Globus pallidus (tissue), 1 donor: Measurements from ENCODE around the gene PARD3B.

Experiments
- DNase-seq: peaks from one replicate; pipeline ENCODE4 v3.0.0-alpha.2; 2015; ENCODE audit warnings: low spot score

Gene PARD3B

DNA sequence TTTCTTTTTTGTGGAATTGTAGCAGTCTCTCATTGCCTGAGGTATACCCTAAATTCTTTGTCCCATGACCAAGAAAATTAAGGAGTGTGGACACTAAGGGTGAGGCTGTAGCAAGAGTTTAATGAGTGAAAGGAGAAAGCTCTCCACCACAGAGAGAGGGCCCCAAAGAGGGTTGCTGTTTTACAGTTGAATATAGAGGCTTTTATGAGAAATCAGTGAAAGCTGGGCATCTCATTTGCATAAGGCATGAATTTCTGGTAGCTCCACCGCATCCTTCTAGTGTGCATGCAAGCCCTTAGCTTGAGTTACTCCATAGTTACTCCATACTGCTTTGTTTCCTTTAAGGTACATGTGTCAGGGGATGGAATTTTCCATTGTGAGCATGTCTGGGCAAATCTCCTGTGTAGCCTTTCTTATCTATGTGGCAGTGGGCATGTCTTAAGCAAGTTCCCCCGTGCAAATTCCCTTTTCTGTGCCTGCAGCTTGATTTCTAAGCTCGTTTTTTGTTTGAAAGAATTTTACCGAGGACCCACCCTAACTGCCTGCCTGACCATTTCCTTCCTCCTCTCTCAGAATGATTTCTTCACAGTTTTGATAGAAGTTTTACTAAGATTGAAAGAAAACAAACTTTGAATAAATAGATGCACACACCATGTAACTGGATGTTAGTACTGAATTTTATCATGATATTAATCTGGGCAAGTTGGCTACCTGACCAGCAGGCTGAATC lies 218.9 kb downstream of the PARD3B start:
- DNase-seq = no peak

DNA sequence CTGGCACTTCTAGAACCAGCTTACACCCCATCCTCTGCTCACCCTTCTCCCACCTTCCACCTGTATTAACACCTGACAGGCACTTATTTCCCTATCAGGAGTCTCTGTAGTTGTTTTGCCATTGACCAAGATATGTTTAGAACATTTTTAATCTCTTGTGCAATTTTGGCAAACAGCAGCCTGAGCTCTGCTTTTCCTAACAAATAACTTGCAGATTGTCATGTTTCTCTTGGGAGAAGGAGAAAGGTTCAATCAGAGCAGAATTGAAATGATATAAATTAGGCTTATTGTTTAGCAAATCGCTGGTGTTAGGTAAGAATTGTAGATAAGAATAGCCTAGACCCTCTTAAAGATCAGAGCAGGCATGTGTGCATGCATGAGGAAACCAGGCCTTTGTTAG lies 225.5 kb downstream of the PARD3B start:
- no peak for DNase-seq

DNA sequence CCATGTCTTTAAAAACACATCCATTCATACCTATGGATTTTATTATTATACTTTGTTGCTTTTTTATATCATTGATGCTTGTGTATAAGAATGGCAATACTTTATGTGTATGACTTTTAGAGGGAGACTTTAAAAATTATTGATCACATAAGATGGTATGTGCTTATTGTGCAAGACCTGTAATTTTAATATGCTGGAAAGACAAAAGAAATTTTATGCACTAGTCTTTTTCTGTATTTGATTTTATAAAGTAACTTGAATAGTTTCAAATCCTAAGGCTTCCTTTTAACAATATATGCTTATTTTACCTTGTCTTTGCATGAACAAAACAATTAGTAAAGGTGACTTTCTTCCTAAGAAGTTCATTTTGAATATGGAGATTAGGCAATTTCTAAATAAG lies 226.4 kb downstream of the PARD3B start:
- no peak for DNase-seq

DNA sequence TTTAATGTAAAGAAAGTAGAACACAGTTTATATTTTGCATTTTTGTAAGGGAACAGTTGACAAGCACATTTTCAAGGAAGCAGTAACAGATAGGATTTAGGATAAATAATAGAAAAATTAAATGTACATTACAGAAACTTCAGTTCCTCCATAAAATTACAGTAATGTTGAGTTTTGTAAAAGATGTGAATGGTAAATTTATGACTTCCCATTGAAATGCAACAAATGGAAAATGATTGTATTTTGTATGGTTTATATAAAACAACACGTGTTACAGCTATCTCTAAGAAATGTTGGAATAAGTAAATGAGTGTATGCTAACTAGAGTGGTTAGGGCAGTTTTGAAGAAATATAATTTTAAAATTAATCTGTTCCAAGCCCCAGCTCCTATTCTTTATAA lies 227.3 kb downstream of the PARD3B start:
- DNase-seq = no peak

DNA sequence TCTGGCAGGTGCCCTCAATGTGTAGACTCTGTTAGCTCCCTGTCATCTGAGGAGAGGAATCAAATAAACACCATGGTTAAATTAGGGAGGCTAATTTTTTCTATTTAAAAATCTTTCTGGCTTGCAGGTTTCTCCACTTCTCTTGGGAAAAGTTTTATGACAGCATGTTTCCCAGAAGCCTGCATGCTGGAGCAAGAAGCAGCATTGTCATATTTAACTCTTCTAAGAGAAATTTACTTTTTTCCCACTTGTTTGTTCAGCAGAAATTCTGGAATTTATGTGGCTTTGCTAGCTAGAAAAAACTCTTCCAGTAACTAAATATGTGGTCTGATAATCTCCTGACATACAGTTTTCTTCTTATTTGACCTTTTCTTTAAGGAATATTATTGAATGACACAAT lies 230.5 kb downstream of the PARD3B start:
- no peak for DNase-seq

DNA sequence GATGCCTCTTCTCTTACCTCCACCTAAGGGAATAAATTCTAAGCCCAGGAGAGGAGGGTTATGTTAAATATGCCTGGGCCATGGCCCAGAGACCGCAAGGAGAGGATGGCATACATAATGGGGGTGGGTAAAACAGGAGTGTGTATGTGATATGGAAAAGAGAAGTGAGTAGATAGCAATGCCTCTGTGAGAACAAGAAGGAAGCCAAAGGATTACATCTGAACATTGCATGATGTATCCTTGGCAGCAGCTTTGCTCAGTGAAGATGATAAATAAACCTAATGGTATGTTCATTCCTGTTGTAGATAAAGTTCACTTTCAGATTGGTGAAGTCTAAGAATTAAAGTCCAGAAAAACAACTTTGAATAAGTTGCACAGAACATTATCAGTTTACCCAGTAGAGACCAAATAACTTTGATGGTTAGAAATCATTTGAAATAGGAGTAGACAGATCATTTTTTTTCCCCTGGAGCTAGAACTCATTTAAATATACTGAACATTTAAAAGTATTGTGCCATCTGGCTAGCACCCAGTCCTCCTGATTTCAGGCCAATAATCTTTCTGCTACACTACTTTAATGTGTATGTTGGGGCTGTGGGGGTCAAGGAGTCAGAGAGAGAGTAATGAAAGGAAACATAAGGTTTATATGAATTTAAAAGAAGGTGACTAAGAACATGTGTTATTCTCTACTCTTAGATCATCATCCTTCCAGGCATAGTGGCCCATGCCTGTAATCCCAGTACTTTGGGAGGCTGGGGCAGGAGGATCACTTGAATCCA lies 231.7 kb downstream of the PARD3B start:
- DNase-seq = no peak

DNA sequence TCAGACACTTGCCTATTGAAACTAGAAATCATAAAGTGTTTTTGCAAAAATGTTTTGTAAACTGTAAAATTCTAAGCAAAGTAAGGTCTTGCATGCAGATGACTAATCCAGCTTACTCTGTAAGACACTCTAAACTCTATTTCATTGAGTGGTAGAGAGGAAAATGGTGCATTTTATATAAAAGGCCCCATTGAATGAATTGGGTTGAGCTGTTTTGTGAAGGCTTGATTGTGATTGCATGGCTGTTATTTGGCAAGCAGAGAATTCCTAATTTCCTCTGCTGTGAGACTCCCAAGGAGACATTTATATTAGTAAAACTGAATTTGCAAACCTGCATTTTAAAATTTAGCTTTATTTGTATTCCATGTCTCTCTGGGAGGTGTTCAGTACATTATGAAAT lies 234.5 kb downstream of the PARD3B start:
- DNase-seq = peak; percentile 1

DNA sequence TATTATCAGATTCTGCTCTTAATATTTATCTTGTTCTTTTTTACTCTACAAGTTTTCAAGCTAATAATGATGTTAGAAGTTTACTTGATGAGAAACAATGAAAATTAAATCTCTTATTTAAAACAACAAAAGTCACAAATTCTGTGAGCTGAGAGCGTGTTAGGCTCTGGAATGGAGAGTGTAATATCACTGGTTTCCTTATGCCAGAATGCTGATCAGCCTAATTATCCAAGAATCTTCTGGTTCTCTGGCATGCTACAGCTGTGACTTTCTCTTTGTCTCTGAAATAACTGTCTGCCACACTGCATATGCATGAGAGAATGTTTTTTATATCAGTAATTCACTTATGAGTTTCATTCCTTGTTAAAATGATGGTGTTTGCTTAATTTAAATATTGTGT lies 236.7 kb downstream of the PARD3B start:
- DNase-seq = no peak

DNA sequence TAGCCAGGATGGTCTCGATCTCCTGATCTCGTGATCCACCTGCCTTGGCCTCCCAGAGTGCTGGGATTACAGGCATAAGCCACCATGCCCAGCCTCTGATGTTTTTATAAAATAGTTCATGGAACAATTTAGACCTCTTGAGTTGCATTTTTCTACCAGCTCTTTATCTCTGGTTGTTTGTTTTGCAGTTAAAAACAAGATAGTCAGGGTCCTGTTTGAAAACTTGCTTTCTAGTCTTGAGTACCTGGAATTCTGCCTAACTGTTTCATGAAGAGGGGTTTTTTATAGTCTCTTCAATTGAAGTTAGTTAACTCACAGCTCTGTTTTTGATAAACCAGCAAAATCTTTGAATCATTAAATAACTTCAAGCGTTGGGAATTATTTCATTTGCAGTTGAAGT lies 244.8 kb downstream of the PARD3B start:
- no peak for DNase-seq

DNA sequence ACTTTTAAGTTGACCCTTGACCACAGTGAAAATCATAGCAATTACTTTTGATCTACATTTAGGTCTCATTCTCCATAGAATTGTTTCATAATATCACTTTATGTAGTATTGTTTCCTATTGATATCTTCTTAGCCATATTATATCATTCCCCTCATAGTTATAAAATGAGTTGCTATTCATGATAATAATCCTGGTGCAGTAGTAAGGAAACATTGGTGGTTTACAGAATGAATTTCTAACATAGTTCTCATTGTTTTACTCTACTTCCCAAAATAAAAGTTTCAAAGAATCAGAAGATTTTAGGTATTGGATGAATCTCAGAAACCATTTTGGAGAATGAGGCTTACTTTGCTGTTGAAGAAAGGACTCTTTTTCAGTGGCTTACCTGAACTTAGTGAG lies 246.0 kb downstream of the PARD3B start:
- DNase-seq = no peak

DNA sequence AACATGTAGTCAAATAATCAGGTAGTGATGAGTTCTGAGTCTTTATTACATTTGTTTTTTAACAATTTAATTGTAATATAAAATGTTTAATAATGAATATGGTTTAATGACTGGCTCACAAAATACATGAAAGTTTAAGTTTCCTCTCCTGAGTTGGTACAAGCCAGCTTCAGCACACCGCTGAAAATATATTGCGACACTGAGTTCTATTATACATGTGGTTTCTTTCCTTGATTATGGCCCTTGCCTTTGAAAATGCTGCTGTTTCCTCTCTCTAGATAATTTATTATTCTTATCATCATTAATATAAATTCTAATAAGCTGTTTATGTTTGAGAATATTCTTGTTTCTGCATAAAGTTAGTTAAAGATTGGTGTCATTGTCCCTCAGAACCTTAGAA lies 249.3 kb downstream of the PARD3B start:
- DNase-seq = no peak

DNA sequence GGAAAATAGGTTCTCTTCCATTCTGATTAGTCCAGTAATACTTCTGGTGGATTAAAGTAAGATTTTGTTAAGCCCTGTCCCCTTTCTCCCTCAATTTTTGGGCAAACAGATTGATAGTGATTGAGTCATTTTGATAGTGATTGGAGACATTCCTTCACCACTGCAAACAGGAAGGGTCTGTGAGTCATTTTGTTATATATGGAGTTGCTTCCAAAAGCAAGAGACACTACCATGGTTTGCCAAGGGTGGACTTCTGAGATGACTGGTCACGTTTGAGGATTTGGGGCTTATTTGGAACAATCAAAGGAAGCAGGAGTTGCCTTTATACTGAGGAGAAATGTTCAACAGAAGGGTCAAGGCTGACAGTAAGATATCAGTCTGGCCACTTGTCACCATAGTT lies 249.9 kb downstream of the PARD3B start:
- DNase-seq = no peak

DNA sequence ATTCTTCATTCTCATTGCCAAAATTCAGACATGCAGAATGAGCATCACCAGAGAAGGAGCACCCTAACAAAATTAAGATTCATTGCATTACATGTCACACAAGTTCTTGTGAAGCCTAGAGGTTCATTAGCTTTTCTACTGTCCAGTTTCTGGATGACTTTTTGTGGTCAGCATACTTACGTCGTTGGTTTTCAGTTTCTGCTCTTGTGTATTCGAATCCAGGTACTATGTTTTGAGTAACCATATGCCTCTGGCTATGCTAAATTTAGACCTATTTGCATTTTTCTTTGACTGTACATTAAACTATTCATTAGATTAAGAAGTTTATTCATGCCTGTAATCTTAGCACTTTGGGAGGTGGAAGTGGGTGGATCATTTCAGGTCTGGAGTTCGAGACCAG lies 251.3 kb downstream of the PARD3B start:
- no peak for DNase-seq

DNA sequence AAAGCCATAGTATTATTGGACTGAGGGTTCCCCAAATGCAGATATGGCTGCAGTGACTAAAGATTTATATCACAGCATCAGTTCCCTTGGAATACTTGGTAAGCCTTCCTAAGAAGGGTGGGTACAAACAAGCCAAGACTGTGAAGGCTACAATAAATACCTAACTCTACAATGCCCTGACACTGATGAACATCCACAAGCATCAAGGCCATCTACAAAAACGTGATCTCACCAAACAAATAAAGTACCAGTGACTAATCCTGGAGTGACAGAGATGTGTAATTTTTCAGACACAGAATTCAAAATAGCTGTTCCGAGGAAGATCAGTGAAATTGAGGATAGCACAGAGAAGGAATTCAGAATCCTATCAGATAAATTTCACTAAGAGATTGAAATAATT lies 254.5 kb downstream of the PARD3B start:
- no peak for DNase-seq

DNA sequence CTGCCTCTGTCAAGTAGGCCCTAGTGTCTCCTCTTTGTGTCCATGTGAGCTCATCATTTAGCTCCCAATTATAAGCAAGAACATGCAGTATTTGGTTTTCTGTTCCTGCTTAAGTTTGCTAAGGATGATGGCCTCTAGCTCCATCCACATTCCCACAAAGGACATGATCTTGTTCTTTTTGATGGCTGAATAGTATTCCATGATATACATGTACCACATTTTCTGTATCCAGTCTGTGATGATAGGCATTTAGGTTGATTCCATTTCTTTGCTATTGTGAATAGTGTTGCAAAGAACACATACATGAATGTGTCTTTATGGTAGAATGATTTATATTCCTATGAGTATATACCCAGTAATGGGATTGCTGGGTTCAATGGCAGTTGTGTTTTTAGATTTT lies 263.2 kb downstream of the PARD3B start:
- DNase-seq = no peak

DNA sequence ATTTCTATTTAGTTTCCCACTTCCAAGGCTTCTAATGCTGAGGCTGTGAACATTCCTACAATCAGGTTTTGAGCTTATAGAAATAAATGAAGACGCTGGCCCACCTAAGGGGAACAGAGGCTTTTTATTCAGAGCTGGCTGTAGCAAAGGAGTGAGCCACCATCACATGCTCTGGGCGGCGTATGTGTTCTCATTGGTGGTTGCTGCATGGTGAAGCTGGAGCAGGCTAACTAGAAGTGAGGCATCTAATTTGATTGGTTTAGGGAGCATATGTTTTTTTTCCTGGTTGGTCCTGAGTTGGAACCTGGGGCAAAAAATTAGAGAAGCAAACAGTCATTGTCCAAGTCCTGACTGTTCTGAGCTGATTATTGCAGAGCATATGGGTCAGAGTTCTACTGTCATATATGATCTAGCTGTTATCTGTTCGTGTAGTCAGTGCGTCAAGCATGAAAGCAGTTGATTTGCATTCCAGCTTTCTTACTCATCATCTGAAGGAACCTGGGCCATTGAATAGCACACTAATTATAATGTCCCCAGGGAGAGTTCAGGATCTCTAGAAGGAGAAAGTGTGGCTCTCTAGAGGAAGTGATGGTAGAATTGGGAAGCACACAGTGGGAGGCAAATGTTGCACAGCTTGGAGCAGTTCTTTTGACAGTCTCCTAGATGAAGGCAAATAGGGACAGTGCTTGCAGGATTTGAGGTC lies 279.6 kb downstream of the PARD3B start:
- no peak for DNase-seq

DNA sequence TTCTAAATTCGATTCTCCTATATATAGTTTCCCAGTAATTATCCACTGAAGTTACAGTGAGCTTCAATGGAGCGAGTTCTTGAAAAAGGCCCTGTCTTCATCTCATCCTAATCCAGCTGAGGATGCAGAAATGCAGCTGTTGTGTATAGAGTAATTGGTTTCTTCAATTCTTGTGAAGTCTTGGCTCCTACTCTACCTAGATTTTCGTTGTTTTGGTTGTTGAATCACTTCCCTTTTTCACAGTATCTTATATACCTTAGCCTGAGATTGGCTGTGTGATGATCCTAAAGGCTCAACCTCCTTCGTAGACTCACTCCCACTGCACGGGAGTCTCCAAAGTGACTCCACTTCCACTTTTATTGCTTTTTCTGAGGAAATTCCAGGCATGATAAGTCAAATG lies 280.4 kb downstream of the PARD3B start:
- DNase-seq = no peak

DNA sequence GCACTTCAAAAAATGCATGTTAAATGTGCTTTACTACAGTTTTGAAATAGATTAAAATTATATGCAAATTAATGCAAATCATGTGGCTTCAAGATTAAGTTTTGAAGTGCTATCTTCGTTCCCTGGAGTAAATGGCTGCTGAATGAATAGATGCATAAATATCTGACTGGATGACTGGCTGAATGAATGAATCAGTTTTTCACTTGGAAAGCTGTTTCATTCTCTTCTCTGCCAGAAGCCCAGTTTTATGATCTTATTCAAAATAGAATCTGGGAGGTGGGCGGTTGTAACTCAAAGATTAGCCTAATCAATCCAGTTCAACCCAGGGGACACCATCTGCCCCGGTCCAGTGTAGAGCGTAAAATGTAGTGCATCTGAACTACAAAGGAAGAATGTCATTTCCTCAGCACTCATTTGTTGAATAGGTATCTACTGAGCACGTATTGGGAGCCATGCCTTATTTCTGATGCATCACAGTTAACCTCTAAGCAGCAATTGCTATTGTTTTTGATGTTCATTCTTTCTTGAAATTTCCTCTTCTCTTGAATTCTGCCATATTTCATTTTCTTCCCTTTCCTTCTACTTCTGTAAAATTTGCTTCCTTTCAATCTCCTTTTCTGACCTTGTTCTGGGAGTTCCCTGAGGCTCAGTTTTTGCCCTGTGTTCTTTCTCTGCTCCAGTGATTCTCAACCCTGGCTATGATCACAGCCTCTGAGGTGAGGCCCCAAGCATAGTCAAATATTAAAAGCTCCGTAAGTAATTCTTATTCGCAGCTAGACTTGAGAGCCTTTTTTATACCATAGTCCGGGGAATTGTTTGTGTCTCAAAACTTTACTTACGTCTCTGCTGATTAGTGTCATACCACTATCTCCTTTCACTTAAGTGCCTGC lies 282.7 kb downstream of the PARD3B start:
- no peak for DNase-seq

DNA sequence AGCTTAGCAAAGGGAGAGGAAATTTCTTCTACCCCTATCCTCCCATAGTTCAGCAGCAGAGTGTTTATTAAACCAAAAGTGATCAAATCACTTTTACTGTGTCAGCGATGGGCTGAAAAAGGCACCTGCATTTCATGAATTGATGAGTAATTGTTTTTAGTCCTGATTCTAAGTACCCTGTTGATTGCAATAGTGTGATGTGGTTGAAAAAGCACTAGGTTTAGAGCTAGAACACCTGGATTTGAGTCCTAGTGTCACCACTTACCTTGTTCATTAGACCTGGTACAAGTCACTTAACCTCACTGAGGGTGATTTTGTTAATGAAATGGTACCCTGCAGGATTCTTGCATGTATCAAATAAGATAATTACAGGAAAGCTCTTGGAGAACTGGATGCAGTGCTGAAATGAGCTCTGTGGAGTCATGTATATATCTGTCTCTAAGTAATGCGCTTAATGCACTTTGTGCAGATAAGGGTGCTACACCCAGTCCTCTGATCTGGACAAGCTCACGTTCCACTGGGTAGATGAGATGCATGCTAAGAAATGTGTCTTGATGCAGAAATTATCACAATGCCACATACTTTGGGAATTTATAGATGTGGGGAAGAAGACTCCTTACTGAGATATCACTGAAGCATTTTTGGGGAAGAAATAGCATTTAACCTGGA lies 289.6 kb downstream of the PARD3B start:
- DNase-seq = no peak

DNA sequence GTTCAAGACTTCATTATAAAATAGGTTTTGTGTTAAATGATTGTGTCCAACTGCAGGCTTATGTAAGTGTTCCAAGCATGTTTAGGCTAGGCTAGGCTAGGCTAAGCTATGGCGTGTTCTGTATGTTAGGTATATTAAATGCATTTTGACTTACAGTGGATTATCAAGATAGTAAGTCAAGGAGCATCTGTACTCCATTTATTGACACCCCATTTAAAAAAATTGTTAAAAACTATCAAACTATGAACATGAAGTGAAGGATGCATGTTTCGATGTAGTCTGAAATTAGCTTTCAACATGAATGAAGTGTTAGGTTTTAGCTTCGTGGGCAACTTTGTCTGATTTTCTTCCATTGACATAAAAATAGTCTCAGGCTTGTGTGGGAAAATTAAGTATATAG lies 290.5 kb downstream of the PARD3B start:
- no peak for DNase-seq

DNA sequence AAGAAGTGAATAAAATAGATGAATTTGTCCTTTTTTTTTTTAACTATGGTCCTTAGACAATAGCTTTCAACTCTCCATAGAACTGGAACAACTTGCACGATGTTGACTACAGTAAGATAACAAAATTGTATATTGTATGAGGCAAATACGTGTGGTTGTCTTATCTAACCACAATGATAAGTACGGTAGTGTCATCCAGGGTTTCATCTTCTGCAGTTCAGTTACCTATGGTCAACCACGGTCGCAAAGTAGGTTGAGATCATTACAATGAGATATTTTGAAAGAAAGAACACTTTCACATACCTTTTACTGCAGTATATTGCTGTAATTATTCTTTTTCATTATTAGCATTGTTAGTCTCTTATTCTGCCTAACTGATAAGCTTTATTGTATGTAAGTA lies 295.2 kb downstream of the PARD3B start:
- DNase-seq = no peak

DNA sequence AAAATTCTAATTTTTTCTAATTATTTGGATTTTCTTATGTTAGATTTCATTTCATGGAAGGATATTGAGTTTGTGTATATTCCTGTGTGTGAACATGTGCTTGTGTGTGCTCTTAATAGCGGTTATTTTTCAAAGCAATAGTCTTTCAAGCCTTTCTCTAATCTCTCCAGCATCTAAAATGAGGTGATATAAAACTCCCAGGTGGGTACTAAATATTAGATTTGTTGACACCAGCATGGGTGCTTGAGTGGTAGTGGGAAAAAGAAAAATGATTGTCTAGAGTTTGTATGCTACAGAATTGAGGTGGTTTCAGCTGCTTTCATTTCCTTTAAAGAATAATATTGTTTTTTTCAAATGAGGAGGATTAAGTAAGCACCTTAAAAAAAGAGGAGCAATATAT lies 296.8 kb downstream of the PARD3B start:
- DNase-seq = no peak
